Upper lobe of left lung (tissue), 4 donors: ENCODE data around the gene PBX4.

Experiments used
- POLR2AphosphoS5 ChIP-seq, 2 donors: sonication (generic); formaldehyde crosslinking; IDR thresholded peaks; one replicate each; pipeline ENCODE4 v1.5.1; 2017; ENCODE audit warnings: antibody characterized with exemption in 2 of 2
- TF ChIP-seq, protein P1 (sequence below), 6 experiments: fragments of 450-650 bp in 4 of 6; fragments of 200-600 bp in 2 of 6; sonication (generic) in 2 of 6; IDR thresholded peaks; one replicate each; pipeline ENCODE4 v1.5.1; 2016 to 2019; ENCODE audit warnings: antibody characterized with exemption in 6 of 6

GRCh38 chr19:19588546-19588945 lies 29.9 kb downstream of the PBX4 start:
- TF ChIP-seq, protein P1, sequence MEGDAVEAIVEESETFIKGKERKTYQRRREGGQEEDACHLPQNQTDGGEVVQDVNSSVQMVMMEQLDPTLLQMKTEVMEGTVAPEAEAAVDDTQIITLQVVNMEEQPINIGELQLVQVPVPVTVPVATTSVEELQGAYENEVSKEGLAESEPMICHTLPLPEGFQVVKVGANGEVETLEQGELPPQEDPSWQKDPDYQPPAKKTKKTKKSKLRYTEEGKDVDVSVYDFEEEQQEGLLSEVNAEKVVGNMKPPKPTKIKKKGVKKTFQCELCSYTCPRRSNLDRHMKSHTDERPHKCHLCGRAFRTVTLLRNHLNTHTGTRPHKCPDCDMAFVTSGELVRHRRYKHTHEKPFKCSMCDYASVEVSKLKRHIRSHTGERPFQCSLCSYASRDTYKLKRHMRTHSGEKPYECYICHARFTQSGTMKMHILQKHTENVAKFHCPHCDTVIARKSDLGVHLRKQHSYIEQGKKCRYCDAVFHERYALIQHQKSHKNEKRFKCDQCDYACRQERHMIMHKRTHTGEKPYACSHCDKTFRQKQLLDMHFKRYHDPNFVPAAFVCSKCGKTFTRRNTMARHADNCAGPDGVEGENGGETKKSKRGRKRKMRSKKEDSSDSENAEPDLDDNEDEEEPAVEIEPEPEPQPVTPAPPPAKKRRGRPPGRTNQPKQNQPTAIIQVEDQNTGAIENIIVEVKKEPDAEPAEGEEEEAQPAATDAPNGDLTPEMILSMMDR (IDR thresholded peaks at IDR 0.05) = no peak
- no peak for TF ChIP-seq POLR2AphosphoS5 (IDR thresholded peaks at IDR 0.05)
